Measurements from ENCODE around the gene MPP3.
"Not testable (repeated sequence)": the region's sequence is repeated elsewhere in the genome, so short reads cannot be mapped to it uniquely, and the experiment has no call there.

Gene MPP3

DNA sequence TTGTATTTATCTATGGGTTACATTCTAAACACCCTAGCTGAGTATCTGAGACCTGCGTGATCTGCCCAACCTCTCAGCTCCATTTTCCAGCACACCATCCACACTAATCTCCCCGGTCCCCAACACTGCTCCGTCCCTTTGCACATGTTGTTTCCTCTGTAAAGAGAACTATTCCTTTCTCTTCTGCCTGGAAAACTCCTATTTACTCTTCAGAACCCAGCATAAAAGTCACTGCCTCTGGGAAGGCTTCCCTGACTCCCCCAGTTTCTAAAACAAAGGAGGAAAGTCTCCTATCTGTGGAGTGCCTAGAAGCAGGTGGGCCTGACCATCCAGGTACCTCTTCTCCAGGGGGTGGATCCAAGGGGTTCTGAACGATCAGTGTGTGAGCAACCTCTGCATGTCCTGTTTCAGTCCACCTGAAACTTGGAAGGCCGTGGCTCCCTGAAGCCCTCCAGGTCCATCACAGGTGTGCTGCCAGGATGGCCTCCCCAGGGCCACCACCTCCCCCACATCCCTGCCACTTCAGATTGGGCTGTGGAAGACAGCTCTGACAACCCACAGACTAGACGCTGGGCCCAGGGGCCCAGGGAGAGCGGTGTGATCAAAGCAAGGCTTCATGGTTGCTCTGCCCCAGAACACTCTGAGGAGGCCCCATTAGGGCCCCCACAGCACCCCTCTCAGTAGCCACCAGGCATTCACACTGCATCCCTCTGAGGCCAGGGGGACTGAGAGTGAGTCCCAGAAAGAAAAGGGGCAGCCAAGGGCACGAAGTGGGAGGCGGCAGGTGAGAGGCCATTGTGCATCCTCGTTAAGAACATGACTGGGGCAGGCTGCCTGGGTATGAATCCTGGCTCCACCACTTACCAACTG, 20.3 kb downstream of the MPP3 start:
- DNase-seq = no peak
- no peaks in the 10 kb centered on the region for H3K9me3 Mint-ChIP-seq

DNA sequence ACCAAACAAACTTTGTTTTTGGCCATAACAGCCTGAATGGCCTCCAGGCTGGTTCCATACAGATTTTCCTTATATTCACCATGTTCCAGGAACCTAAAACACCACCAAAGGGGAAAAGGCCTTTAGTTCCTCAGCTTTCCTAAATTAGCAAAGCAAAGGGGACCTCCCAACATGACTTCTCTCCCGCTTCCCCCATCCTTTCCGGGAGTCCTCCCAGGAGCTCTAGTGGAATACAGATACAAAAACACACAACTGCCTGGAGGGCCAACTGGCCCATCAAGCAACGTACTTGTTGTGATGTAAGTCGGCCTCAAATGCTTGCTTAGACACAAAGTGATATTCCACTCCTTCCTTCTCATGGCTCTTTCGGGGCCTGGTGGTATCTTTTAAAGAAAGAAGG, 22.1 kb downstream of the MPP3 start:
- peaks cover 13% of the 10 kb centered on the region for H3K27me3 Mint-ChIP-seq
- no peaks in the 10 kb centered on the region for H3K36me3 Mint-ChIP-seq (ENCODE audit: low read depth)
- H3K27ac Mint-ChIP-seq = no peak overlapping the region
- no peaks in the 10 kb centered on the region for H3K9me3 Mint-ChIP-seq
- no peaks in the 10 kb centered on the region for H3K4me1 Mint-ChIP-seq (ENCODE audit: low read depth)
- no peak overlapping the region for H3K4me3 Mint-ChIP-seq
- DNase-seq = no peak

More for the DNA sequence above, 20.3 kb downstream of the MPP3 start:
- H3K27ac Mint-ChIP-seq = no peak overlapping the region
- H3K4me3 Mint-ChIP-seq = no peak overlapping the region
- no peaks in the 10 kb centered on the region for H3K4me1 Mint-ChIP-seq (ENCODE audit: low read depth)
- peaks cover 6% of the 10 kb centered on the region for H3K27me3 Mint-ChIP-seq
- no peaks in the 10 kb centered on the region for H3K36me3 Mint-ChIP-seq (ENCODE audit: low read depth)

DNA sequence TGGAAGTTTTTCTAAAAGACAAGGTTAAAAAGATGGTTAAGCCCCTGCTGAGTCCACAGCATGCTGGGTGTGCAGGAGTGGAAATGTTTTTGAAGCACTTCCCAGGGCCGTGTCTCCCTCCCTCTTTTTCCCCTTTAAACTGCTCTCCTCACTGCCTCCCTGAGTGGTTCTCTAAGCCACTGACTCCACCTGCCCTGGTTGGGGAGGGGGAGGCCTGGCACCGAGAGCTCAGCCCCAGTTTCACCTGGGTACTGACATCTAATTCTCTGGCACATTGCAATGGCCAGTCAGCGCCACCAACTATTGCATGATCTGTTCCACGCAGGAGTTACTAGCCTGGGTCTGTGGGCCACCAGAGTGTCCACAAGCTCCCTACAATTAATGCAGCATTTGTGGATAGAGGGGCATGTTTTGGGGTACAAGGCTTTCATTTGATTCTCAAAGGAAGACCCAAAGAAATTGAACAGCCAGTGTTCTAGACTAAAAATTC, 22.7 kb downstream of the MPP3 start:
- Mint-ChIP-seq H3K4me1 (ENCODE audit: low read depth) (peaks cover under 1% of the 10 kb centered on the region), H3K4me3 (no peak overlapping the region), H3K27ac (no peak overlapping the region), H3K36me3 (ENCODE audit: low read depth) (no peaks in the 10 kb centered on the region), H3K9me3 (no peaks in the 10 kb centered on the region), H3K27me3 (peaks cover 19% of the 10 kb centered on the region)
- DNase-seq = no peak

DNA sequence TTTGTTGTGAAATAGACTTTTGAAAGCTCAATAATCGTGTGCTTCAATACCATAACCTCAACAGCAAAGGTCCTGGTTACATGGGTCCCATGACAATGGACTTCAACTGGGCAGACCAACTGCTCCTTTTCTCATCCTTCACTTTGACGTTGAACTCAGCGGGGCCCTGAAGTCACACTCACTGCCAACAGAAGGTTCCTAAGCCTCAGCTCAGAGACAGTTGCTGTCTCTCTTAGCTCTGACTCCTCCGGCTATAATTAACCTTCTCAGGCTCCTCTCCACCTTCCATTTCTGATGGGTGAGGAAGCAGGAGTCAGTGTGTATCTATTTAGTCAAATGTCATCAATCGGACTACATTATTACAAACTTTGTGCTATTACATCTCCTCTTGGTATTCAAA, 23.8 kb downstream of the MPP3 start:
- Mint-ChIP-seq H3K36me3 (ENCODE audit: low read depth) (no peaks in the 10 kb centered on the region), H3K27ac (no peak overlapping the region), H3K4me1 (ENCODE audit: low read depth) (peaks cover 3% of the 10 kb centered on the region), H3K27me3 (peaks cover 28% of the 10 kb centered on the region), H3K4me3 (no peak overlapping the region), H3K9me3 (no peaks in the 10 kb centered on the region)
- no peak for DNase-seq

DNA sequence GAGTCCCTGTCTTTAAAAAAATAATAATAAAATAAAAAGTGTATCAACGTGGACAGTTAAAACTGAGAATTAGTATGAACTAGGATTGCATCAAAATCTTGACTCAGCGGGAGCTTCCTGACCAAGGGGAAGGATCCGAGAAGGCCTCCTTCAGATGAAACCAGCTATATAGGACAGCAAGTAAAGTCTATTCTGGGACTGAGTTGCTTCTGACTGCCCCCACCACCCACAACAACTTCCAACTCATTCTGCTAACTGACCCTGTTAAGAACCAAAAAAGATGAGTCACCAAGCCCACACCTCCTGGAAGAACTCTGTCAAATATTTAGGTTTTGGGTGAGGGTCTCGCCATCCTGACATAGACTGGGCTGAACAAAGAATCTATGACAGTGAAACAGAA, 24.9 kb downstream of the MPP3 start:
- Mint-ChIP-seq H3K4me3 (no peak overlapping the region), H3K4me1 (ENCODE audit: low read depth) (peaks cover 3% of the 10 kb centered on the region), H3K27ac (no peak overlapping the region), H3K27me3 (peaks cover 34% of the 10 kb centered on the region), H3K9me3 (no peaks in the 10 kb centered on the region), H3K36me3 (ENCODE audit: low read depth) (no peaks in the 10 kb centered on the region)
- DNase-seq = no peak

DNA sequence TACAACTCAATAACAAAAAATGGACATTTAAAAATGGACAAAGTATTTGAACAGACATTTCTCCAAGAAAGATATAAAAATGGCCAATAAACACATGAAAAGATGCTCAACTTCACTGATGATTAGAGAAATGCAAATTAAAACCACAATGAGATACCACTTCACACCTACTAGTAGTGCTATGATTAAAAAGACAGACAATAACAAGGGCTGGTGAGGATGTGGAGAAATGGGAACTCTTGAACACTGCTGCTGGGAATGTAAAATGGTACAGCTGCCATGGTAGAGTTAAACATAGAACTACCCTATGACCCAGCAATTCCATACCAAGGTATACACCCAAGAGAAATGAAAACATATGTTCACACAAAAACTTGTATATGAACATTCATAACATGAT, 27.8 kb downstream of the MPP3 start:
- no peak overlapping the region for H3K4me3 Mint-ChIP-seq
- peaks cover 3% of the 10 kb centered on the region for H3K4me1 Mint-ChIP-seq (ENCODE audit: low read depth)
- DNase-seq = no peak
- H3K36me3 Mint-ChIP-seq (ENCODE audit: low read depth) = no peaks in the 10 kb centered on the region
- no peak overlapping the region for H3K27ac Mint-ChIP-seq
- peaks cover 41% of the 10 kb centered on the region for H3K27me3 Mint-ChIP-seq
- H3K9me3 Mint-ChIP-seq = no peaks in the 10 kb centered on the region

DNA sequence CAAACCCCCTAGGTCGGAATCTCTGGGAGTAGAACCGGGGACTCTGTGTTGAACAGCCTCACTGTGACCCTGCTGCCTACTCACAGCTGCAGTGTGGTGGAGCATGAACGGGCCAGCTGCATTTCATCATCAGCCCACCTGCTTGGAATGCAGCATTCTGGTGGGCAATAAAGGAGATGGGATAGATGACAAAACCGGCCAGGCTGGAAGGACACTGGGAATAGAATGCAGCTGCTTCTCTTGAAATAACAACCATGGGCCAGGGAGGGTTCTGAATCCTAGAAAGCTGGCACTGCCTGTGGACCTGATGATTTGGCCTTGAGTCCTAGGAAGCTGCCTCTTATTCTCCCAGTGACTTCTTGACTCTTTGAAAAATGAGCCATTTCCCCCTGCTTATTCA, 29.2 kb downstream of the MPP3 start:
- H3K27me3 Mint-ChIP-seq = peaks cover 45% of the 10 kb centered on the region
- DNase-seq = no peak
- no peak overlapping the region for H3K4me3 Mint-ChIP-seq
- no peak overlapping the region for H3K27ac Mint-ChIP-seq
- no peaks in the 10 kb centered on the region for H3K36me3 Mint-ChIP-seq (ENCODE audit: low read depth)
- no peaks in the 10 kb centered on the region for H3K9me3 Mint-ChIP-seq
- H3K4me1 Mint-ChIP-seq (ENCODE audit: low read depth) = peaks cover 3% of the 10 kb centered on the region

GRCh38 chr17:43801844-43802243, 31.1 kb downstream of the MPP3 start:
- Mint-ChIP-seq H3K27ac (no peak overlapping the region), H3K27me3 (peaks cover 48% of the 10 kb centered on the region), H3K9me3 (no peaks in the 10 kb centered on the region), H3K36me3 (ENCODE audit: low read depth) (no peaks in the 10 kb centered on the region), H3K4me1 (ENCODE audit: low read depth) (peaks cover 3% of the 10 kb centered on the region), H3K4me3 (no peak overlapping the region)
- no peak for DNase-seq

DNA sequence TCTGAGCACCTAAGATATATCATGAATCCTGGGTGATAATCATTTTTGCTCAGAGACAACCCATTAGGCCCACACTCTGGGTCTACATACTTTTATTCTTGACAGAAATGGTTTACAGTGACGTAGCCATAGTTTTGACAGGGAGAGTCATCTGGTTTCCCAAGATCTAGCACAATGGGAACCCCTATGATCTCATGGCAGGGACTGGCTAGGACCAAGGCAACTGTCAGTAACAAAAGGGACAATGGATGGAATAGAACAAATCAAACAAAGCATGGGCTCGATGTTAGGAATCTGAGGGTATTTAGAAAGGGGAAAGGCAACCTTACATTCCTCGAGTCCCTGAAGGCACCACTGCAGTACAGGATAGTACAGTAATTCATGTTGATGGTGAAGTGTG, 32.2 kb downstream of the MPP3 start:
- Mint-ChIP-seq H3K4me1 (ENCODE audit: low read depth) (peaks cover 3% of the 10 kb centered on the region), H3K27ac (no peak overlapping the region), H3K9me3 (no peaks in the 10 kb centered on the region), H3K36me3 (ENCODE audit: low read depth) (no peaks in the 10 kb centered on the region), H3K27me3 (peaks cover 51% of the 10 kb centered on the region), H3K4me3 (no peak overlapping the region)
- DNase-seq = no peak

GRCh38 chr17:43799047-43799446, 33.9 kb downstream of the MPP3 start:
- Mint-ChIP-seq H3K9me3 (no peaks in the 10 kb centered on the region), H3K4me3 (no peak overlapping the region), H3K36me3 (ENCODE audit: low read depth) (no peaks in the 10 kb centered on the region), H3K4me1 (ENCODE audit: low read depth) (no peaks in the 10 kb centered on the region), H3K27me3 (peaks cover 47% of the 10 kb centered on the region), H3K27ac (no peak overlapping the region)
- DNase-seq = no peak

DNA sequence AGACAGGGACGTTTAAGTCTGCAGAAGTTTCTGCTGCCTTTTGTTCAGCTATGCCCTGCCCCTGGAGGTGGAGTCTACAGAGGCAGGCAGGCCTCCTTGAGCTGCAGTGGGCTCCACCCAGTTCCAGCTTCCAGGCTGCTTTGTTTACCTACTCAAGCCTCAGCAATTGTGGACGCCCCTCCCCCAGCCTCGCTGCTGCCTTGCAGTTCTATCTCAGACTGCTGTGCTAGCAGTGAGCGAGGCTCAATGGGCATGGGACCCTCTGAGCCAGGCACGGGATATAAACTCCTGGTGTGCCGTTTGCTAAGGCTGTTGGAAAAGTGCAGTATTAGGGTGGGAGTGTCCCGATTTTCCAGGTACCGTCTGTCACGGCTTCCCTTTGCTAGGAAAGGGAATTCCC, 34.9 kb downstream of the MPP3 start:
- not testable (repeated sequence) for H3K27ac Mint-ChIP-seq; H3K9me3 Mint-ChIP-seq; DNase-seq; H3K36me3 Mint-ChIP-seq (ENCODE audit: low read depth); H3K4me3 Mint-ChIP-seq; H3K4me1 Mint-ChIP-seq (ENCODE audit: low read depth)
- H3K27me3 Mint-ChIP-seq = peaks cover 47% of the 10 kb centered on the region

GRCh38 chr17:43792668-43793067, 40.3 kb downstream of the MPP3 start:
- not testable (repeated sequence) for H3K4me3 Mint-ChIP-seq; H3K27ac Mint-ChIP-seq; H3K36me3 Mint-ChIP-seq (ENCODE audit: low read depth); H3K9me3 Mint-ChIP-seq; DNase-seq; H3K4me1 Mint-ChIP-seq (ENCODE audit: low read depth)
- peaks cover 47% of the 10 kb centered on the region for H3K27me3 Mint-ChIP-seq

- peaks cover 3% of the 10 kb centered on the region for H3K4me1 Mint-ChIP-seq (ENCODE audit: low read depth)
- no peak overlapping the region for H3K4me3 Mint-ChIP-seq
- DNase-seq = no peak
- H3K9me3 Mint-ChIP-seq = no peaks in the 10 kb centered on the region
- no peaks in the 10 kb centered on the region for H3K36me3 Mint-ChIP-seq (ENCODE audit: low read depth)
- no peak overlapping the region for H3K27ac Mint-ChIP-seq
- peaks cover 40% of the 10 kb centered on the region for H3K27me3 Mint-ChIP-seq
Measured at GRCh38 chr17:43791589-43791988, 41.4 kb downstream of the MPP3 start.

GRCh38 chr17:43790311-43790940, 42.5 kb downstream of the MPP3 start:
- no peak for DNase-seq
- Mint-ChIP-seq H3K27ac (no peak overlapping the region), H3K4me1 (ENCODE audit: low read depth) (peaks cover 3% of the 10 kb centered on the region), H3K27me3 (peaks cover 31% of the 10 kb centered on the region), H3K9me3 (no peaks in the 10 kb centered on the region), H3K36me3 (ENCODE audit: low read depth) (no peaks in the 10 kb centered on the region), H3K4me3 (no peak overlapping the region)

GRCh38 chr17:43789482-43789881, 43.5 kb downstream of the MPP3 start:
- H3K9me3 Mint-ChIP-seq = no peaks in the 10 kb centered on the region
- H3K27ac Mint-ChIP-seq = no peak overlapping the region
- no peak overlapping the region for H3K4me3 Mint-ChIP-seq
- DNase-seq = no peak
- H3K4me1 Mint-ChIP-seq (ENCODE audit: low read depth) = peaks cover 3% of the 10 kb centered on the region
- peaks cover 25% of the 10 kb centered on the region for H3K27me3 Mint-ChIP-seq
- H3K36me3 Mint-ChIP-seq (ENCODE audit: low read depth) = no peaks in the 10 kb centered on the region
